SH-SY5Y (cell line): ENCODE results near the gene ZDHHC11.

ENCODE experiments used
- GATA2 ChIP-seq: IDR thresholded peaks from 2 replicates; pipeline ENCODE4 v1.6.1; 2011; ENCODE audit warnings: mild to moderate bottlenecking, low read depth, low read length
- GATA3 ChIP-seq: IDR thresholded peaks from 2 replicates; pipeline ENCODE4 v1.6.1; 2011; ENCODE audit warnings: low read depth, mild to moderate bottlenecking, low read length, moderate library complexity

Gene ZDHHC11

DNA sequence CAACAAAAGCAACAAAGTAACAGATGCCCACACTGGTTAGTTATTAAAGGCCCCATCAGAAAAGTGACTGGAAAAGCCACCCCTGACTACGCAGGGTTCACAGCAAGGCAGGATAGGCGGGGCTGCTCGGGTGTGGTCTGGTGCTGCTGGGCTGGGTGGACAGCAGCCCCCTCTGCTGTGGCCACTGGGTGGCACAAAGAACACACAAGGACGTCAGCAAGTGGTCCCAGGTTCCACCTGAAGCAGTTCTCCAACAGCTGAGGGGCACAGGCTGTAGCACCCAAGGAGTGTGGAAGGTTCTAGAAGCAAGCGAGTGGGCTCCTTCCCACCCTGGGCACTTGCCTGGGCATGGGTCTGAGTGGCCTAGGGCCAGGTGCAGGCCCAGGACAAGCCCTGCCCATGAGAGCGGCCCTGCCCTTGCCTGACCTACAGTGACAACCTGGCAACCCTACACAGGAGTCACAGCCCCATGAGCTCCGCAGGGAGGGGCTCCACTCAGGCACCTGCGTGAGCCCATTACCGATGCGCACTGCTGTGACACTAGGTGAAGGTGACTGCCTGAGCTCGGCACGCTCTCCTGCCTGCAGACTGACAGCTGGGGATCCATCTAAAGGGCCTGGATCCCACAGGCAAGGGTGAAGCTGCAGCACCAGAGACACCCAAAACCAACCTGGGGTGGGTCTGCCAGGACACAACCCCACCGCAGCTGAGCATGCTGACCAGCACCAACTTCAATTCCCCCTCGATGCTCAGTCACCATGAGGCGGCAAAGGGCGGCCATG lies 33.8 kb upstream of the ZDHHC11 start:
- no peak for TF ChIP-seq GATA3
- TF ChIP-seq GATA2: no peak

DNA sequence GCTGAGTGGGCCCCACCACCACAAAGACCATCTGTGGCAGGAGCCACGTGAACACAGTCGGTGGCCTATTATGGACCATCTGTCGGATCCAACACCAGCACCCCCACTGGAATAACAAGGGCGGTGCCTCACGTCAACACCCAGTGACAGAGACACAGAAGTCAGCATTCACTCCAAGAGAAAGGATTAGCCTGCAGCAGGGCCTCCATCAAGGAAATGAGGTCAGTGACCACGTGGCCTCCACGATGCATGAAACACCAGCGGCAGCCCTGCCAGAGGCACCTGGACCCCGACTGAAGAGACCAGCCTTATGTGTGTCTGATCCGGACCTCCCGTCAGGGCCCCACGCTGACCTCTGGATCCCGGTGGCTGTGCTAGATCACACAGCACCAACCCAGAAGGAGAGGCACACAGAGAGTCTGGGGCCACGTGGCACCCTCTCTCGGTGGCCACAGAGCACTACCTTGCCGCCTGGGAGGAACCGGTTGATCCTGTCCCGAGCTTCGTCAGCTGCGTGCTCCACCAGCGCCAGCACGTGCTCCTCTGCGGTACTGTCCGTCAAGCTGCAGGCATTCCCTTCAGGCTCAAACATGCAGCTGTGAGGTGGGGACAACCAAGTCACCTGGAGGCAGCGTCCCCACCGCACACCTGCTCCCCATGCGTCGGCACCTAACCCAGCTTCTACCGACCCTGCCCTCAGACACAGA lies 32.8 kb upstream of the ZDHHC11 start:
- TF ChIP-seq GATA3 (no peak), GATA2 (no peak)

GRCh38 chr5:882253-883183 lies 31.7 kb upstream of the ZDHHC11 start:
- TF ChIP-seq GATA2: no peak

DNA sequence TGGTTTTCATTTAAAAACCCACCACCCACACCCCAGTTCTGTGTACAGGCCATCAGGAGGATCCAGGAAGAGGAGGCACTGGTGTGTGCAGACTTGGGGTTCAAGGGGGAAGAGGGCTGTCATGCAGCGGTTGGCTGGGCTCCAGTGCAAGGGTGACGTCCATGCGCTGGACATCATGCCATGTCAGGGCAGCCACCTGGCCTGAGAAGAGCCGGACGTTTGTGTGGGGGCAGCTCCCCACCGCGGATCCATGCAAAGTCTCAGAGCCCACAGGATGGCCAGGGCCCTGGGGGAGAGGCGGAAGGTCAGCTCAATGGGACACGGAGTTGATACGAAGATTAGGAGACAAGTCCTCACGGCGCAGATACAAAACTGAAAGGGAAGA lies 30.8 kb upstream of the ZDHHC11 start:
- TF ChIP-seq GATA2: no peak

DNA sequence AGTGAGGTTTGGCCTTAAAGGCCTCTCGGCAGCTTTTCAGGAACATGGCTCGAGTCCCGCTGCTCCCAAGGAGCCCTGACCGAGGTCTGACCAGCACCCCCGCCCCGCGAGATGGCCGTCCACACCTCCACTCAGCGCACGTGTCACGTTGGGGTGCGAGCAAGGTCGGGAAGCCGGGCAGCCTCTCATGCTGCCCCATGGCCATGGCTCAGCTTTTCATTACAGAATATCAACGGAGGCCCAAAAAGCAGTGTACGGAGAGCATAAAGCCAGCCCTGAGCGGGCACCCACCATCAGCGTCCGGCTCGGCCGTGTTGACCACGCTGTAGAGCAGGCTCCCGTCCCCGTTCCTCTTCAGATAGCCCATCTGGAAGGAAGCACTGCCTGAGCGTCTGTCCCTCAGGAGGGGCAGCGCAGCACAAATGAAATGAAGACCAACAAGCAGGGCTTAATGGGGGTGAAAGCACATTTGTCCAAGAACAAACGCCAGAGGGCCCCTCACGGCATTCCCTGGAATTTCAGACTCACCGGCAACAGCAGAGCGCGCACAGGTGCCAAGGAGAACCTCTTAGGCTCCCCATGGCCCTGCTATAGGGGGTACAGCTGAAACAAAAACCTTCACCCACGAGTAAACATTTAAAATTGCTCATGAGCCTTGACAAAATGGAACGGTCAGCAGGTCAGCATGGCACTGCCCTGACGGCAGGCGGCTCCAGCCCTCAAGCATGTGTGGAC lies 30.2 kb upstream of the ZDHHC11 start:
- TF ChIP-seq GATA3 (no peak), GATA2 (no peak)

DNA sequence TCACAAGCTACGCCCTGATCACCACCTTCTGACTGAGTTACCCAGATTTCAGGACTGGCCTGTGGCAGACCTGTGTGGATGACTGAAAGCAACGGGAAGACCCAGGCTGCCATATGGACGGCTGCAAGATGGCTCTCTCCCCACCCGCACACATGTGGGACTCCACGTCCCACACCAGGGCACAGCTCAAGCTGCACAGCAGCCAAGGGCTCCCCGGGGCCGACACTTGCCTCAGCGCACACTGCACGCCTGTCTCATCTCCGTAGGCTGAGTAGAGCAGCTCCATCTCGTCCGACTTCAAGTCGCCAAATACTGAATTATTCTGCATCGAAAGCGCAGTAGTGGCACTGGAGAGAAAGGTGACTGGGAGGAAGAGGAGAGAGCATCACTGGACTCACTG lies 27.3 kb upstream of the ZDHHC11 start:
- TF ChIP-seq GATA3: no peak
- no peak for TF ChIP-seq GATA2

DNA sequence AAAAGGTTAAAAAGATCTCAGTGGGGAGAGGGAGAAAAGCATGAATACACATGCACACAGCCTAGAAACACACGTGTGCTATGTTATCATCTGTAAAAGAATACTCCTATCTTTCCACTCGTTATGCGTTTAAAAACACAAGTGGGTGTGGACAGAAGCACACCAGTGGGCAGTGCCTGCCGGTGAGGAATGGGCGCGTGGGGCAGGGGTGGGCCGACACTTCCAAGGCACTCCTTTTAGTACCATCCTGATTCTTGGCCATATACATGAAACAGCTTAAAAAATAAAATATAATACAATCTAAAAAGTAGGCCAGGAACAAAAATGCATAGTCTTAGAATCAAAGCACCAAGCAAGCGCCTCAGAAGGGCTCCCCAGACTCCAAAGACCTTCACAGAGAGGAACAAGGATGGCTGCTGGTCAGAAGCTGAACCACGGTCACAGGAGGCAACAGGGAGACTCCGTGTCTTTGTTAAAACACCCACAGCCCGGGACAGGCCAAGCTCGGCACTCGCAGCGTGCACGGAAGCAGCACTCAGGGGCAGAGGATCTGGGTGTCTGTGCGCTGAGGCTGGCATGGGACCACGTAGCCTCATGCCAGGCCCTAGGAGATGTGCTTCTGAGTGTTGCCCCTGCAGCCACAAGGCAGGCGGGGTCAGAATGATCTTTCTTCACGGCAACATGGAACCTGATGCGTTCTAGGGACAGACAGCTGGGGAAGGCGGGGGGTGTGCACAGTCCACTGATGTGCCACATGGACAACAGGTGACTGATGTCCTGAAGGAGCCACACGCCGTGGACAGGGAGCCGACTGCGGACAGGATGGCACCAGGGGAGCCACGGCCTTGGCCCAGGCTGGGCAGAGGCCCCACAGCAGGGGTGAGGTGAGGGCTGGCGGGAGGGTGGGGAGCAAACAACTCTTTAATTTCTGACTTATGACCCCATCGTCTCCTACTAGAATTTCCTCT lies 25.9 kb upstream of the ZDHHC11 start:
- TF ChIP-seq GATA3 (no peak), GATA2 (no peak)

DNA sequence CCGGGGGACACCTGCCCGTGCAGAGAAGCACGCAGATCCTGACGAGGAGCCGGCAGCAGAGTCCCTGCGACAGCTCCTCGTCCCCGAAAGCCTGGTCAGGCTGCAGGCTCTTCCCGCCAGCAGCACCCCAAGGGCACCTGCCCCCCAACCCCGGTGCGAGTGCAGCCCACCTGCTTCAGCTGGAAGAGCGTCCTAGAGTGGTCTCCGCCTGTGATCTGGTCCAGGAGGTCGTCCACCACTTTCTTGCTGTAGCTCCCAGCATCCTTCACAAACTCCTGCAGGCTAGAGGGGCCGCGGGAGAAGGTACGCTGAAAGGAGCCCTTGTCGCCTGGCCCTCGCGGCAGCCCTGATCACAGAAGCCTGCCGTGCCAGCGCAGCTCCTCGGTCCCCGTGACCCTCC lies 25.1 kb upstream of the ZDHHC11 start:
- no peak for TF ChIP-seq GATA3
- TF ChIP-seq GATA2: no peak

DNA sequence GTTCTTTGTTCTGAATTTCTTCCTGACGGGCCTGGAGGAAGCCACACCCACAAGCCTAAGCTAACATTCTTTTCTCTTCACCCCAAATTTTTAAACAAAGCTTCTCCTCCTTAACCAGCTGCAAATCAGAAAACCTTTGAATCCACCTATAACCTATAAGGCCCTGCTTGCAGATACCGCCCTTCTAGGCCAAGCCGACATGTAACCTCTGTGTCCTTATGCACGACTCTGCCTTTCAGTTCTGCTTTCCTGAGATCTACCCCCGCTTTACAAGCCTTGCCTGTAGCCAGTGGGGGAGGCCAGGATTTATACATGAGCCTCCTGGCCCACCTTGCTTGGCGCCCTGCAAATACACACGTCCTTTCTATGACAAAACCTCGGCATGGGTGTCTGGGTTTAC lies 22.5 kb upstream of the ZDHHC11 start:
- TF ChIP-seq GATA2: no peak
- no peak for TF ChIP-seq GATA3

DNA sequence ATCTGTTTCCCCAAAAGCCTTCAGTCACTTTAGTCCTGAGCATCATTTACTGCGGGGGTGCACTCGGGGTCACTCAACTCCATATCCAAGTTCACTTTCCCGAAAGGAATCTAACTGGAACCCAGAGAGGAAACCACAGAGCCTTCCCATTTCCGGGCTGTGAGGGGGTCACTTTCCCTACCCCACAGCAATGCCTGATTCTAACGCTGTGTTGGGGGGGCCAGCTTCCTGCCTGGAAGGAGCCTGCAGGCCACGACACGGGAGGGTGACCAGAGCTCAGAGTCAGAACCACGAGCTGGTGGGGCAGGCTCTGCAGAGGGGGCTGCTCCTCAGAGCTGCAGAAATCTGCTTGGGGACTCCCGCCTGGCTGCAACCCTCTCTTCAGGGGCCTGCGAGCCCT lies 21.5 kb upstream of the ZDHHC11 start:
- TF ChIP-seq GATA3: no peak
- no peak for TF ChIP-seq GATA2

- no peak for TF ChIP-seq GATA2
- TF ChIP-seq GATA3: no peak
Observed at GRCh38 chr5:871596-872298, 21.0 kb upstream of the ZDHHC11 start.

DNA sequence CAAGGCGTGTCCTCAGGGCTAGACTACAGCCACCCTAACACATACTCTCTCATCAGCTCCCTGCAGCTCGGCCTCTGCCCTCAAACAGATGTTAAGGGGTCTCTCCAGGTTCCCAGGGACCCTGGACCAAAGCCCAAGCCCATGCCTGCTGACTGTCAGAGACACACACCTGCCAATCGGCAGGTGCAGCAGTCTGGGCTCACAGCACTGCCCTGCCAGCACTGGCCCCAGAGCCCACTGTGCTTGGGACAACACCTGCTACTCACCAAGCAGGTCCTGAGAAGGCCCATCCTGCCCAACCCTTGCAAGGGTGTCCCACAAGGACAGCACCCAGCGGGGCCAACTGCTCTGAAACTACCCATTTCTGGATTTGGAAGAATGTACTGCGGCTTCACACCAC lies 20.2 kb upstream of the ZDHHC11 start:
- TF ChIP-seq GATA3 (no peak), GATA2 (no peak)

DNA sequence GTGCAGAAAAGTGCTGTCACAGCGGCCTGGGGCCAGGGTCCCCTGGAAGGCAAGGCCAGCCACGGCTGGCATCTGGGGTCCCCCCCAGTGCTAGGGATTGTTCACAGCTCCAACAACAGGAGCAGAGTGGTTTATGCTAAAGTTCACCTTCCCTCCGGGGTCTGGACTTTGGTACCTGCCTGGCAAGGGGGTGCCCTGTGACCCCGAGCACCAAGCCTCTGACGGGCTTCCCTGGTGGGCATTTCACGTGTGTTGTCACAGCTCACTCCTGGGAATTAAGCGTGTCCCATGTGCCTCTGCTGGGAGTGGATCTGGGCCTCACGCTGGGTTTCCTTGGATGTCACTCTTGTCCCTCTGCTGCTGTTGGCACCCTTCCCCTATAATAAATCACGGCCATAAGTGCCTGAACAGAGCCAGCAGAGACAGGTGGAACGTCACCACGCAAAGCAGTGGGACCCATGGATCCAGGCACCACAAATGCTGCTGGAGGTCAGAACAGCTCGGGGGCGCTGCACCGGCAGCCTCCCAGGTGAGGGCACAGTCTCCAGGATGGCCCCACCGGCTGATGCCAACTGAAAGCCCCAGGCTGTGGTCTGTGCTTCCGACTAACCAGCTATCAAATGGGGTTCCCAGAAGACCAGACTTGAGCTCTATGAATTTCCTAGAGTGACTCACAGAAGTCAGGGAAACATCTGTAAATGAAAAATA lies 17.8 kb upstream of the ZDHHC11 start:
- TF ChIP-seq GATA3 (no peak), GATA2 (no peak)
